GM19043 (cell line): ENCODE data around the gene HSD17B14.

Experiments used
- ATAC-seq: cut with Tn5 transposase; IDR thresholded peaks from one replicate; pipeline ENCODE4 v1.9.1; 2021; ENCODE audit warnings: low read depth; ENCODE audit not compliant: unreplicated experiment

HSD17B14 gene

GRCh38 chr19:48830965-48831364, 5.3 kb downstream of the HSD17B14 start:
- ATAC-seq = no peak

- ATAC-seq = no peak
Observed at GRCh38 chr19:48830088-48830487, 6.2 kb downstream of the HSD17B14 start.

GRCh38 chr19:48826606-48827020, 9.7 kb downstream of the HSD17B14 start:
- ATAC-seq = no peak

DNA sequence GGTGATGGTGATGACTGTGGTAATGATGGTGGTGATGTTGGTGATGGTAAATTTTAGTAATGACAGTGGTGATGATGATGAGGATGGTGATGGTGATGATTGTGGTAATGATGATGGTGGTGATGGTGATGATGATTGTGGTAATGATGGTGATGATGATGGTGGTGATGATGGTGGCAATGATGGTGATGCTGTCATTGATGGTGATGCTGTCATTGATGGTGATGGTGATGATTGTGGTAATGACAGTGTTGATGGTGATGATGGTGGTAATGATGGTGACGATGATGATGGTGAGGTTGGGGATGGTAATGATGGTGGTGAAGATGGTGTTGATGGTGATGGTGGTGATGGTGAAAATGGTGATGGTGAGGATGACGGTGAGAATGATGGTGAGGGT, 13.8 kb downstream of the HSD17B14 start:
- ATAC-seq = no peak

DNA sequence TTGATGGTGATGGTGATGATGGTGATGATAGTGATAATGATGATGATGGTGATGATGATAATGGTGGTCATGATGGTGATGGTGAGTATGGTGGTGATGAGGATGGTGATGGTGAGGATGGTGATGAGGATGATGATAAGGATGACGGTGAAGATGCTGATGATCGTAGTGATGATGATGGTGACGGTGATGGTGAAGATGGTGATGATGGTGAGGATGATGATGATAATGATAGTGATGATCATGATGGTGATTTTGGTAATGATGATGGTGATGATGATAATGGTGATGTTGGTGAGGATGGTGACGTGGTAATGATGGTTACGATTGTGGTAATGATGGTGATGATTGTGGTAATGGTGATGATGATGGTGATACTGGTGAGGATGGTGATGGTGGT, 14.7 kb downstream of the HSD17B14 start:
- ATAC-seq = no peak

DNA sequence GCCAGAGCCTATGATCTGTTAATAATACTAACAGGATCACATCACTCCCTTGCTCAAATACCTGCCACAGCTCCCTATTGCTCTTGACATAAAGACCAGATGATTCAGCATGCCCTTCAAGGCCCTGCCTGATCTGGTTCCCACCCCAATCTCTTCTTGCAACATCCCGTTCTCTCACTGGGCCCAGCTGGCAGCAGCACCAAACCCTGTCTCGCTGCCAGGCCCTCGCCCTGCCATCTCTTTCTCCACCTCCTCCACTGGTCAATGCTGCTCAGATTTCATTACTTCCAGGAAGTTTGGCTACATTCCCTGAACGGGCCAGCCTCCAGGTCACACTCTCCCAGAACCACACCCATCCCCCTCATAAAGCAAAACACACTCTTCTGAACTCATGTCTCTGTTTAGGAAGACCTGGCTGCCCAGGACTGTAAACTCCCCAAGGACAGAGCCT, 16.9 kb downstream of the HSD17B14 start:
- no peak for ATAC-seq

DNA sequence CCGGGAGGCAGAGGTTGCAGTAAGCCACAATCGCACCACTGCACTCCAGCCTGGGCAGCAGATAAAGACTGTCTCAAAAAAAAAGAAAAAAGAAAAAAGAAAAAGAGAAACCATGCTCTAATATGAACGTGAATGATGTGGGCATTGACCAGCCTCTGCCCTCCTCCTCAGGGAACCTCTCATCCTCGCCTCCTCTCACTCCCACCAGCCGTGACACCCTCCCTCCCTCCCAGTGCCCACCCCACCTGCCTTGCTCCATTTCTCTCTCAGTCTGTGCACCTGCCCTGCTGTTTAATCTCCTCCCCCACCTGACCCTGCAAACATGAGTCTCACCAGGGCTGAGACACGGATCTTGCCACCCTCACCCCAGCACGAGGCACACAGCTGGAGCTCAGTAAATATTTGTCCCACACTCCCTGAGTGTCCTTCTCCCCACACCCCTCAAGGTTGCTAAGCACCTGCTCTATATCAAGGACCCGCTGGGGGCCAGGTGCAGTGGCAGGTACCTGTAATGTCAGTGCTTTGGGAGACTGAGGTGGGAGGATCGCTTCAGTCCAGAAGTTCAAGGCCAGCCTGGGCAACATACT, 18.0 kb downstream of the HSD17B14 start:
- ATAC-seq = no peak

DNA sequence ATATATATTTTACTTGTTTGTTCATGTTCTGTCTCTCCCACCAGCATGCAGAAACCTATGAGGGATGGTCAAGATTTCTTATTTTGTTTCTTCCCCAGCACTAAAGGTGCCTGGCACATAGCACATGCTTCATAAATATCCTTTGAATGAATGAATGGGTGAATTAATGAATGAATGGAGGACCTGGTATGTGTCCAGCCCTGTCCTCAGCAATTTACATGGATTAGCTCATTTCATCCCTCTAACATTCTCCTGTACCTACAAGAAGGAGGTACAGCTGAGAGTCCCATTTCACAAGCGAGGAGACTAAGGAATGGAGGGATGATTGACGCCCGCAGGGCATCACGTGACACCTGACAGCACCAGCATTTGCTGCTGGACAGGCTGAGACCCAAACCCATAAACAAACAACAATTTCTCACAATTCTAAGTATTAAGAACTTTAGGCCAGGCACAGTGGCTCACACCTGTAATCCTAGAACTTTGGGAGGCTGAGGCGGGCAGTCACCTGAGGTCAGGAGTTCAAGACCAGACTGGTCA, 18.6 kb downstream of the HSD17B14 start:
- ATAC-seq = no peak

- no peak for ATAC-seq
Observed at GRCh38 chr19:48815870-48816501, 20.3 kb downstream of the HSD17B14 start.

- ATAC-seq = no peak
Observed at GRCh38 chr19:48814895-48815294, 21.4 kb downstream of the HSD17B14 start.

DNA sequence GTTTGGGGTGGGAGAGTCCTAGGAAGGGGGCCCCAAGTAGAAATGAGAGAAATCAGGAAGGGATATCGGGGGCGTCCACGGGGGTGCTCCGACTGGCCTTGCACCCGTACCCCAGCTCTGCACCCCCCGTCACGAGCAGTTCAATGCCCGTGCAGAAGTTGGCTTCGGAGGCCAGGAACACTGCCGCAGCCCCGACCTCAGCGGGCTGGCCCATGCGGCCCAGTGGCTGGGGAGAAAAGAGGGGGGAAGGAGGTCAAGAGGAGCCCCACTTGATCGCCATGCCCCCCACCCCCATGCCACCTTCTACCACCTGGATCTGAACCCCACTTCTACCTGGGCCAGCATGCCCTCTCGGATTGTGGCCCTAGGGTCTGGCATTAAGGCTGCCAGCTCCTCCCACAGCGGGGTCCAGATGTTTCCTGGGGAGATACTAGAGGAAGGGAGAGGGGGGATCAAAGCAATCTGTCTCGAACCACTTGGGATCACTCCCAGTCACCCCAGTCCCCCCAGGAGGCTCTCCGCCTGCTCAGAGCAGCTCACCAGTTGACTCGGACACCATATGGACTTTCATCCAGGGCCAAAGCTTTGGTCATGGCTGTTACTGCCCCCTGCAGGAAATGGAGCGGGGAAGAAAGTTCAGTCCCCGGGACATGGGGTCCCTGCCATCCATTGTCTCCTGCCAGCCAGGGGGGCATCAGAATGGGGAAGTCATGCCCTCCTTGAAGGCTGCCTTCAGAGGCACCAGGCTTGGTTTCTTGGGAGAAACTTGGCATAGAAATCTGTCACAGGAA, 23.0 kb downstream of the HSD17B14 start:
- ATAC-seq = no peak

- ATAC-seq = no peak
Observed at GRCh38 chr19:48812094-48812929, 24.0 kb downstream of the HSD17B14 start.

GRCh38 chr19:48810151-48810550, 26.1 kb downstream of the HSD17B14 start:
- ATAC-seq = no peak

GRCh38 chr19:48807590-48808308, 28.5 kb downstream of the HSD17B14 start:
- ATAC-seq = no peak

DNA sequence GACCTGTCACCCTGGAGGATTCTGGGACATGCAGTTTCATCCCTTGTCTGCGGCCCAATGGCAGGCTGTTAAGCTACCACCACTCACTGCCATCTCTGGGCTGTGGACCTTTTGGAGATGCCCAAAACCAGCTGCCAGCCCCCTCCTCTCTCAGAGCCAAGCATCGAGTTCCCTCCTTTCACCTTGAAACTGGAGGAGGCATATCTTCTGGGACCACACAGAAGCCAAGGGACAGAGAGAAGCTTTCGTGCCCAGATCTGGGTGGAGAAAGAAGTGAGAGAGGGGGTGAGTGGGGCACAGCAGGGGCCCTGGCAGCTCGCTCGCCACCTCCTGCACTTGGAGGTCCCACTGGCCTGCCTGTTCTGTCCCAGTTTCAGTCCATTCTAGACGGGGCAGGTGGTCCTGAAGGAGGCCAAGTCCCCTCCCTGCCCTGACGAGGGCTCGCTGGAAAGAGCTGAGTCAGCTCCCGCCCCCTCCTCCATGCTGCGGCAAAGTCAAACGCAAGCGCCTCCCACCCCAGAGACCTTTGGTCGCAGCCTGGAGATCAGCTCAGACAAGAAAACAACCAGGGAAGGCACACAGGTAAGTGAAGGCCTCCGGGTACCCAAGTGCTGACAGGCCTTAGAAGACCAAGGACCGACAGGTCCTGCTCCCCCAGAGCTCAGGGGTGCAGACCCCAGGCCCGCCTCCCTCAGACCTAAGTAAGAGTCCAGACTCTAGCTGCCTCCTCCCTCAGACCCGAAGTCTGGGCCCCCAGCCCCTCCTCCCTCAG, 29.3 kb downstream of the HSD17B14 start:
- ATAC-seq = no peak

- no peak for ATAC-seq
Observed at GRCh38 chr19:48806518-48806817, 29.8 kb downstream of the HSD17B14 start.

DNA sequence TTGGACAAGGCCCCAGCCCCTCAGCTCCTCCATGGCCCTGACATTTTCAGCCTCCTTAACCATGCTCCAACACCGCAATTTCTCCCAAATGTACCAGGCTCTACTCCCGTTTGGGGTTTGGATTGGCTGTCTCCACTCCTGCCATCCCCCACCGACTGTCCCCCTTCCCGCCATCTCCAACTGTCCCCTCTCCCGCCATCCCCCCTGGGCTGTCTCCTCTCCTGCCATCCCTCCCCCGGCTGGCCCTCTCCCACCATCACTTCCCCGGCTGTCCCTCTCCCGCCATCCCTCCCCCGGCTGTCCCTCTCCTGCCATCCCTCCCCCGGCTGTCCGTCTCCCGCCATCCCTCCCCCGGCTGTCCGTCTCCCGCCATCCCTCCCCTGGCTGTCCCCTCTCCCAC, 30.8 kb downstream of the HSD17B14 start:
- ATAC-seq = no peak

- no peak for ATAC-seq
Observed at GRCh38 chr19:48804496-48804895, 31.8 kb downstream of the HSD17B14 start.

DNA sequence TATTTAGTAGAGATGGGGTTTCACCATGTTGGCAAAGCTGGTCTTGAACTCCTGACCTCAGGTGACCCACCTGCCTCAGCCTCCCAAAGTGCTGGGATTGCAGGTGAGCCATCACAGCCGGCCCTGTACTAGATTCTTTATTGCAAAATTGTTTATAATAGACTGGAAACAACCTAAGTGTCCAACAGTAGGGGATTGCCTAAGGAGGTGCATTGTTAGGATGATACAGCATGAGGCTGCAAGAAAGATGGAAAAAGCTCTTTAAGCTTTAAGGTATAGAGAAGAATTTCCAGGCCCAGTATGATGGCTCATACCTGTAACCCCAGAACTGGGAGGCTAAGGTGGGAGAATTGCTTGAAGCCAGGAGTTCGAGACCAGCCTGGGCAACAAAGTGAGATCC, 33.7 kb downstream of the HSD17B14 start:
- no peak for ATAC-seq
